TTC549 (cell line): ENCODE data around the gene SGCD.

ENCODE experiments used
- FAIRE-seq: peaks from 2 replicates; lab custom pipeline; 2012; peaks lifted over from hg19 to GRCh38; lab: Jason Lieb, UNC

The SGCD gene

GRCh38 chr5:156326718-156327259 is at the start of gene SGCD:
SGCD (plus strand) TSS chr5:156327164.
- no peak for FAIRE-seq

GRCh38 chr5:156277290-156277689 is 49.7 kb upstream of the SGCD start:
- FAIRE-seq = no peak

- FAIRE-seq = no peak
Observed at GRCh38 chr5:156295431-156295830, 31.5 kb upstream of the SGCD start.

GRCh38 chr5:156310115-156310514 is 16.8 kb upstream of the SGCD start:
- no peak for FAIRE-seq

- no peak for FAIRE-seq
Observed at GRCh38 chr5:156312897-156313694, 13.9 kb upstream of the SGCD start.

GRCh38 chr5:156314416-156314815 is 12.5 kb upstream of the SGCD start:
- FAIRE-seq = no peak

- FAIRE-seq = no peak
Observed at GRCh38 chr5:156322666-156323065, 4.3 kb upstream of the SGCD start.

- FAIRE-seq = no peak
Observed at GRCh38 chr5:156327296-156327695, 332 bp downstream of the SGCD start.

- FAIRE-seq = no peak
Observed at GRCh38 chr5:156328161-156328560, 1.2 kb downstream of the SGCD start.

- no peak for FAIRE-seq
Observed at GRCh38 chr5:156328766-156329165, 1.8 kb downstream of the SGCD start.

- FAIRE-seq = no peak
Observed at GRCh38 chr5:156329171-156329611, 2.2 kb downstream of the SGCD start.

GRCh38 chr5:156330141-156330870 is 3.3 kb downstream of the SGCD start:
- FAIRE-seq = no peak

- FAIRE-seq = no peak
Observed at GRCh38 chr5:156331181-156331580, 4.2 kb downstream of the SGCD start.

GRCh38 chr5:156331845-156332244 is 4.9 kb downstream of the SGCD start:
- no peak for FAIRE-seq

- no peak for FAIRE-seq
Observed at GRCh38 chr5:156332245-156332644, 5.3 kb downstream of the SGCD start.

GRCh38 chr5:156339139-156339841 is 12.3 kb downstream of the SGCD start:
- no peak for FAIRE-seq

- FAIRE-seq = no peak
Observed at GRCh38 chr5:156340893-156341292, 13.9 kb downstream of the SGCD start.

- no peak for FAIRE-seq
Observed at GRCh38 chr5:156350256-156350655, 23.3 kb downstream of the SGCD start.

GRCh38 chr5:156351423-156351822 is 24.5 kb downstream of the SGCD start:
- no peak for FAIRE-seq

GRCh38 chr5:156354571-156354970 is 27.6 kb downstream of the SGCD start:
- no peak for FAIRE-seq

- no peak for FAIRE-seq
Observed at GRCh38 chr5:156356238-156356637, 29.3 kb downstream of the SGCD start.

- no peak for FAIRE-seq
Observed at GRCh38 chr5:156359476-156359875, 32.5 kb downstream of the SGCD start.
